HFFc6 (cell line): ENCODE measurements around the gene E2F4. TPM values are rescaled to one million over a fixed set of nuclear protein-coding genes. Genes with fewer than 3 reads are reported as not detected.

ENCODE experiments used
- DNase-seq: peaks from one replicate; pipeline ENCODE4 v3.0.0-alpha.2; 2018
- H3K27ac Mint-ChIP-seq: 2 replicates; pipeline ENCODE4 v1.8.0; 2020; ENCODE audit warnings: mild to moderate bottlenecking, mixed read lengths
- H3K27me3 Mint-ChIP-seq: 2 replicates; pipeline ENCODE4 v1.8.0; 2021; ENCODE audit warnings: mild to moderate bottlenecking, moderate library complexity, mixed read lengths; ENCODE audit not compliant: insufficient read depth
- H3K36me3 Mint-ChIP-seq: 2 replicates; pipeline ENCODE4 v1.8.0; 2021; ENCODE audit warnings: low read depth, mixed read lengths
- H3K4me1 Mint-ChIP-seq: 2 replicates; pipeline ENCODE4 v1.8.0; 2020; ENCODE audit warnings: low read depth, mixed read lengths
- H3K4me3 Mint-ChIP-seq: 2 replicates; pipeline ENCODE4 v1.8.0; 2020; ENCODE audit warnings: mild to moderate bottlenecking, moderate library complexity, mixed read lengths
- H3K9me3 Mint-ChIP-seq: 2 replicates; pipeline ENCODE4 v1.8.0; 2020; ENCODE audit warnings: mild to moderate bottlenecking, mixed read lengths
- CTCF ChIP-seq: fragments of 200-600 bp; sonication (generic); IDR thresholded peaks from 2 replicates; pipeline ENCODE4 v1.5.0; 2021; ENCODE audit warnings: antibody characterized with exemption, mild to moderate bottlenecking
- total RNA-seq, 6 experiments: library from RNA; stranded (reverse); fragmentation: NEBNext Ultra II Directional; extraction: Animal tissue kit (Norgen Biotek cat#: 25700); gene quantifications; 2 replicates in 1 of 6; 3 replicates in 5 of 6; pipeline ENCODE4 v1.2.3, GENCODE V29; 2021

E2F4 gene
- total RNA-seq, 6 experiments from 2014 or later, result 52.9 to 64.7 (median 61.0) TPM

GRCh38 chr16:67215706-67216105, 23.8 kb downstream of the E2F4 start:
- Mint-ChIP-seq H3K27ac (no peak overlapping the region), H3K4me3 (no peak overlapping the region), H3K9me3 (no peaks in the 10 kb centered on the region), H3K36me3 (peaks cover 16% of the 10 kb centered on the region), H3K4me1 (peaks cover 32% of the 10 kb centered on the region), H3K27me3 (peaks cover 5% of the 10 kb centered on the region; the same call in 1 of the 2 replicates)
- TF ChIP-seq CTCF, result no peak
- DNase-seq, result no peak

GRCh38 chr16:67216612-67217490, 24.9 kb downstream of the E2F4 start:
- no peak for TF ChIP-seq CTCF
- Mint-ChIP-seq H3K36me3 (peaks cover 20% of the 10 kb centered on the region), H3K9me3 (no peaks in the 10 kb centered on the region), H3K4me1 (peaks cover 32% of the 10 kb centered on the region), H3K4me3 (no peak overlapping the region), H3K27ac (peak overlapping the region; percentile 20; the same call in 1 of the 2 replicates), H3K27me3 (peaks cover 5% of the 10 kb centered on the region; the same call in 1 of the 2 replicates)
- no peak for DNase-seq

DNA sequence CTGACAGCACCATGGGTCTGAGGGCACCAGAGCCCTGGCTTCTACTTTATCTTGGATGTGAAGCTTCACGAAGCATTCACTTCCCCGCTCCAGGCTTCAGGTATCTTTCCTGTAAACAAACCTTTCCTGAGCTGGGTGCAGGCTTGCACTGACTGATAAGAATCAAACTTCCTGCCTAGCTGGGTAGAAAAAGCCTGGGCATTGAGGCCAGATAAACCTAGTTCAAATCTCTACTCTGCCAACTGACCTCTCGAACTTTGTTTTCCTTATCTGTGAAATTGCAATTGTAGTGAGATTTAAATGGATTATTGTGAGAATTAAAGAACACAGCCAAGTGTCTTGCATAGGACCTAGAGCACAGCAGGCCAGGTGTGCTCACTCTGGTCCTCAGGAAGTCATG, 32.0 kb downstream of the E2F4 start:
- peaks cover 27% of the 10 kb centered on the region for H3K36me3 Mint-ChIP-seq
- peaks cover 8% of the 10 kb centered on the region for H3K27me3 Mint-ChIP-seq
- peaks cover 34% of the 10 kb centered on the region for H3K4me1 Mint-ChIP-seq

DNA sequence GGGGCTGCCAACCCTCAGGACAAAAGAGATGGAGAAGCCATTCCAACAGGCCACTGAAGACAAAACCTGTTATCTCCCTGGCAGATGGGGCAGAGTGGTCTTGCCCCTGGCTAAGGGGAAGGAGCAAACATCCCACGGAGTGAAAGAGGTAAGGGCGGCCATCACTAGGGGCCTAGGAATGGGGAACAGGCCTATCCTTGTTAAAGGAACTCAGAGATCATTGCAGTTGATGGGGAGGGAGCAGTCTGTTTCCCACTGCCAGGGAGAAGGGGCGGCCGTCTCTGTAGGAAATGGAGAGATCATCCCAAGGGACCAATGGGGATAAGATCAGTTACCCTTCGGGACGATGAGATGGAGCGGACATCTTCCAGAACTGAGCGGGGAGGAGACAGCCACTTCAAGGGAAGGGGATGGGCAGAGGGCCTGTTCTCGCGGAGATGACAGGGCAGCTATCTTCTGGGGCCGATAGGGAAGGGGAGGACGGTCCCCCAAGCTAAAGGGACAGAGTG, 34.4 kb downstream of the E2F4 start:
- peaks cover 8% of the 10 kb centered on the region for H3K27me3 Mint-ChIP-seq
- peak overlapping the region; percentile 95 for H3K27ac Mint-ChIP-seq
- no peak for DNase-seq
- H3K4me1 Mint-ChIP-seq, result peaks cover 34% of the 10 kb centered on the region
- no peaks in the 10 kb centered on the region for H3K9me3 Mint-ChIP-seq
- peaks cover 17% of the 10 kb centered on the region for H3K36me3 Mint-ChIP-seq
- H3K4me3 Mint-ChIP-seq, result peak overlapping the region; percentile 98
- TF ChIP-seq CTCF, result no peak

More for the DNA sequence above, 32.0 kb downstream of the E2F4 start:
- no peak for TF ChIP-seq CTCF
- Mint-ChIP-seq H3K9me3 (no peaks in the 10 kb centered on the region), H3K4me3 (no peak overlapping the region), H3K27ac (no peak overlapping the region)
- no peak for DNase-seq

GRCh38 chr16:67226804-67227566, 35.0 kb downstream of the E2F4 start, which contains the start of gene TMEM208:
TSS of gene TMEM208 (plus strand) at chr16:67227130. CDS start at chr16:67227219, 89 bp downstream.
- H3K27me3 Mint-ChIP-seq, result peaks cover 8% of the 10 kb centered on the region
- peaks cover 17% of the 10 kb centered on the region for H3K36me3 Mint-ChIP-seq
- peak; percentile 98 for DNase-seq
- peak; percentile 45; the same call in 1 of the 2 replicates for TF ChIP-seq CTCF
- H3K27ac Mint-ChIP-seq, result peak within 1 kb of the TSS; percentile 95
- H3K9me3 Mint-ChIP-seq, result no peaks in the 10 kb centered on the region
- H3K4me1 Mint-ChIP-seq, result peaks cover 34% of the 10 kb centered on the region
- H3K4me3 Mint-ChIP-seq, result peak within 1 kb of the TSS; percentile 98
